ENCODE results near the gene PTPRD. TPM values are rescaled to one million over a fixed set of nuclear protein-coding genes. Genes with fewer than 3 reads are reported as not detected.

PTPRD gene
- total and polyA plus RNA-seq, 9 of the 15 experiments (the other 6 are each of a cell fraction or from before 2014, with no cell fraction given): 0.11 TPM; not detected in 8

DNA sequence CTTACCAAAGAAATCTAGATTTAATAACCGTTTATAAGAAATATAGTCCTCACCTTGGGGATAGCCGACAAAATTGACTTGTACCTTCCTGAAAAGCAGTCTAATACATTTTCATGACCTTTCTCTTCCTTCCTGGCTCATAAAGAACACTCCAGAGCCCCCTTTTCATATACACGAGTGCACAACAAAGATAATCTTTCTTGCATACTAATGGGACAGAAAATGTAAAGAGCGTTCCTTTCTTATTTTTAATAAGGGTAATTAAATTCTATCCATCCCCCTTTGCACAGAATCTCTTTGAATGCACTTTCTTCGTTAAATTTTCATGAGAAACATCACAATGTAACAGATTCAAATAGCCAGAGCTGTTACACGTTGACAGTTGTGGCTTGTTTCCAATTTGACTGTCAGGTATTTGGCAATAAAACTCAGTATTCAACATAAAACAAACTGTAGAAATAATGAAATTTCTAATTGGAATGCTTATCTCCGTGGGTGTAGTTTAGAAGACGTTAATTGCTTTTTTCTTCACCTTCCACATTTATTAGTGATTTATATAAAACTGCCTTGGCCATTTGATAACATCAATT is 2080.9 kb downstream of the PTPRD start:
- CTCF ChIA-PET (ENCODE audit: low intra/inter-chr PET ratio): no interaction called here
- DNase-seq (ENCODE audit: extremely low read depth in 1 of 4, low spot score in 3 of 4) (no peak), ATAC-seq (no peak), FAIRE-seq (no peak)
- 0% methylated on average over 8 of the region's 8 CpGs for WGBS (ENCODE audit: insufficient coverage, low coverage, missing lambda C conversion rate)
- Histone ChIP-seq H3K27me3 (ENCODE audit: control insufficient read depth in 2 of 2, insufficient read depth in 2 of 2, low read length in 2 of 2) (no peaks in the 10 kb centered on the region), H3K79me2 (ENCODE audit: control insufficient read depth, insufficient read depth, low read length) (no peaks in the 10 kb centered on the region), H3K27ac (ENCODE audit: extremely low read depth, low read depth, low read length) (no peak overlapping the region), H3K9me3 (replicated peaks; ENCODE audit: control insufficient read depth, insufficient read depth, low read depth, low read length) (no peaks in the 10 kb centered on the region), H3K4me2 (ENCODE audit: insufficient read depth, low read length) (no peak overlapping the region), H3K9me1 (ENCODE audit: control insufficient read depth, insufficient read depth, low read length) (no peaks in the 10 kb centered on the region), H3K4me1 (replicated peaks in 1 of 2; ENCODE audit: control insufficient read depth in 2 of 2, insufficient read depth in 2 of 2, low read length in 2 of 2) (no peaks in the 10 kb centered on the region), H3K4me3 (no peak overlapping the region), H4K20me1 (replicated peaks; ENCODE audit: control insufficient read depth, insufficient read depth, low read length) (no peaks in the 10 kb centered on the region), H3K36me3 (ENCODE audit: control insufficient read depth, insufficient read depth, low read length) (no peaks in the 10 kb centered on the region), H3K9ac (ENCODE audit: insufficient read depth in 1 of 2, low read depth in 2 of 2, low read length in 2 of 2) (no peak overlapping the region), H2AFZ (ENCODE audit: low read depth, low read length) (no peak overlapping the region)
- in situ Hi-C loops (cut with MboI) (no loop called here), intact Hi-C loops (cut with micrococcal nuclease) (no loop called here)
- POLR2A ChIA-PET: no interaction called here
- BruUV-seq (replicated peaks): no TSS peak
- TF ChIP-seq HDAC3 (IDR thresholded peaks at IDR 0.05; ENCODE audit: borderline replicate concordance, partially characterized antibody) (no peak), STAT5B (CRISPR knock-in tag; IDR thresholded peaks at IDR 0.05) (no peak), L3MBTL2 (IDR thresholded peaks at IDR 0.05) (no peak), FOXJ3 (CRISPR knock-in tag; IDR thresholded peaks at IDR 0.05) (no peak)

DNA sequence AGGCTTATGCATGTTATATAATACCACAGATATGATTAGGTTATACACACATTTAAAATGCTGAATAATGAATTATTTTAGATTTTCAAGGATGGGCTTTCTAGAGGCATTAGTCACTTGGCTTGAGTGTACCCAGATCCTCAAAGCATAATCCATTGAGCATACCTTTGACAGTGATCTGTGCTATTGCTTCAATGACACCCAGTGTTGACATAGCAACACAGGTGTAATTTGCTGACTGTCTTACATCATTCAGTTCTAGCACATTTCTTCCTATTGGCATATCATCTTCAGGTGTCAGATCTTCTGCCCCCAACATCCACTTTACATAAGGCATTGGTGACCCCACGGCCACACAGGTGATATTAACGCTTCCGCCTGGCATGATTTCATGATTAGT is 2091.7 kb downstream of the PTPRD start:
- CTCF ChIA-PET (ENCODE audit: low intra/inter-chr PET ratio): no interaction called here
- in situ Hi-C loops (cut with MboI) (no loop called here), intact Hi-C loops (cut with micrococcal nuclease) (no loop called here)
- no TSS peak for BruUV-seq (replicated peaks)
- Histone ChIP-seq H3K4me3 (no peak overlapping the region), H3K27me3 (ENCODE audit: control insufficient read depth in 2 of 2, insufficient read depth in 2 of 2, low read length in 2 of 2) (no peaks in the 10 kb centered on the region), H3K79me2 (ENCODE audit: control insufficient read depth, insufficient read depth, low read length) (no peaks in the 10 kb centered on the region), H3K9me1 (ENCODE audit: control insufficient read depth, insufficient read depth, low read length) (no peaks in the 10 kb centered on the region), H3K4me1 (replicated peaks in 1 of 2; ENCODE audit: control insufficient read depth in 2 of 2, insufficient read depth in 2 of 2, low read length in 2 of 2) (no peaks in the 10 kb centered on the region), H4K20me1 (replicated peaks; ENCODE audit: control insufficient read depth, insufficient read depth, low read length) (no peaks in the 10 kb centered on the region), H3K9me3 (replicated peaks; ENCODE audit: control insufficient read depth, insufficient read depth, low read depth, low read length) (no peaks in the 10 kb centered on the region), H2AFZ (ENCODE audit: low read depth, low read length) (no peak overlapping the region), H3K9ac (ENCODE audit: insufficient read depth in 1 of 2, low read depth in 2 of 2, low read length in 2 of 2) (no peak overlapping the region), H3K36me3 (ENCODE audit: control insufficient read depth, insufficient read depth, low read length) (no peaks in the 10 kb centered on the region), H3K27ac (ENCODE audit: extremely low read depth, low read depth, low read length) (no peak overlapping the region), H3K4me2 (ENCODE audit: insufficient read depth, low read length) (no peak overlapping the region)
- WGBS (ENCODE audit: insufficient coverage, low coverage, missing lambda C conversion rate): 0% methylated on average over 3 of the region's 3 CpGs
- POLR2A ChIA-PET: no interaction called here
- no peak for ATAC-seq
- DNase-seq (ENCODE audit: extremely low read depth in 1 of 4, low spot score in 3 of 4): no peak
- TF ChIP-seq, protein P1, sequence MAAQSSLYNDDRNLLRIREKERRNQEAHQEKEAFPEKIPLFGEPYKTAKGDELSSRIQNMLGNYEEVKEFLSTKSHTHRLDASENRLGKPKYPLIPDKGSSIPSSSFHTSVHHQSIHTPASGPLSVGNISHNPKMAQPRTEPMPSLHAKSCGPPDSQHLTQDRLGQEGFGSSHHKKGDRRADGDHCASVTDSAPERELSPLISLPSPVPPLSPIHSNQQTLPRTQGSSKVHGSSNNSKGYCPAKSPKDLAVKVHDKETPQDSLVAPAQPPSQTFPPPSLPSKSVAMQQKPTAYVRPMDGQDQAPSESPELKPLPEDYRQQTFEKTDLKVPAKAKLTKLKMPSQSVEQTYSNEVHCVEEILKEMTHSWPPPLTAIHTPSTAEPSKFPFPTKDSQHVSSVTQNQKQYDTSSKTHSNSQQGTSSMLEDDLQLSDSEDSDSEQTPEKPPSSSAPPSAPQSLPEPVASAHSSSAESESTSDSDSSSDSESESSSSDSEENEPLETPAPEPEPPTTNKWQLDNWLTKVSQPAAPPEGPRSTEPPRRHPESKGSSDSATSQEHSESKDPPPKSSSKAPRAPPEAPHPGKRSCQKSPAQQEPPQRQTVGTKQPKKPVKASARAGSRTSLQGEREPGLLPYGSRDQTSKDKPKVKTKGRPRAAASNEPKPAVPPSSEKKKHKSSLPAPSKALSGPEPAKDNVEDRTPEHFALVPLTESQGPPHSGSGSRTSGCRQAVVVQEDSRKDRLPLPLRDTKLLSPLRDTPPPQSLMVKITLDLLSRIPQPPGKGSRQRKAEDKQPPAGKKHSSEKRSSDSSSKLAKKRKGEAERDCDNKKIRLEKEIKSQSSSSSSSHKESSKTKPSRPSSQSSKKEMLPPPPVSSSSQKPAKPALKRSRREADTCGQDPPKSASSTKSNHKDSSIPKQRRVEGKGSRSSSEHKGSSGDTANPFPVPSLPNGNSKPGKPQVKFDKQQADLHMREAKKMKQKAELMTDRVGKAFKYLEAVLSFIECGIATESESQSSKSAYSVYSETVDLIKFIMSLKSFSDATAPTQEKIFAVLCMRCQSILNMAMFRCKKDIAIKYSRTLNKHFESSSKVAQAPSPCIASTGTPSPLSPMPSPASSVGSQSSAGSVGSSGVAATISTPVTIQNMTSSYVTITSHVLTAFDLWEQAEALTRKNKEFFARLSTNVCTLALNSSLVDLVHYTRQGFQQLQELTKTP (IDR thresholded peaks at IDR 0.05; ENCODE audit: low read depth in 1 of 2, partially characterized antibody in 2 of 2): no peak
- TF ChIP-seq FUS (optimal IDR thresholded peaks at IDR 0.05; ENCODE audit: low read depth, low read length): no peak
- no peak for FAIRE-seq
